Stimulated activated CD8-positive, alpha-beta memory T cell treated with anti-CD3 and anti-CD28 coated beads, Interleukin-2, amount 100 ng/mL, for 48 hours (primary cell): ENCODE measurements around the gene RGS3.
"Not testable (repeated sequence)": the region's sequence is repeated elsewhere in the genome, so short reads cannot be mapped to it uniquely, and the experiment has no call there.

Experiments
- DNase-seq, 2 donors: peaks; one replicate each; pipeline ENCODE4 v3.0.0-alpha.2; 2020; ENCODE audit warnings: low read depth in 2 of 2

The RGS3 gene

GRCh38 chr9:113488490-113488889 is 25.0 kb downstream of the RGS3 start:
- no peak for DNase-seq

GRCh38 chr9:113491147-113491546 is 27.6 kb downstream of the RGS3 start:
- DNase-seq, result not testable (repeated sequence)

- no peak for DNase-seq
These were observed 29.0 kb downstream of the RGS3 start for GRCh38 chr9:113492343-113493202.

GRCh38 chr9:113493203-113493520 is 29.6 kb downstream of the RGS3 start:
- DNase-seq, result no peak

GRCh38 chr9:113495526-113495925 is 32.0 kb downstream of the RGS3 start:
- DNase-seq, result no peak

- no peak for DNase-seq
These were observed 33.5 kb downstream of the RGS3 start for GRCh38 chr9:113497051-113497450.

GRCh38 chr9:113499153-113499875 is 35.8 kb downstream of the RGS3 start:
- no peak for DNase-seq

GRCh38 chr9:113499876-113500497 is 36.5 kb downstream of the RGS3 start:
- DNase-seq, result no peak

- DNase-seq, result no peak
These were observed 37.7 kb downstream of the RGS3 start for GRCh38 chr9:113501129-113501686.

DNA sequence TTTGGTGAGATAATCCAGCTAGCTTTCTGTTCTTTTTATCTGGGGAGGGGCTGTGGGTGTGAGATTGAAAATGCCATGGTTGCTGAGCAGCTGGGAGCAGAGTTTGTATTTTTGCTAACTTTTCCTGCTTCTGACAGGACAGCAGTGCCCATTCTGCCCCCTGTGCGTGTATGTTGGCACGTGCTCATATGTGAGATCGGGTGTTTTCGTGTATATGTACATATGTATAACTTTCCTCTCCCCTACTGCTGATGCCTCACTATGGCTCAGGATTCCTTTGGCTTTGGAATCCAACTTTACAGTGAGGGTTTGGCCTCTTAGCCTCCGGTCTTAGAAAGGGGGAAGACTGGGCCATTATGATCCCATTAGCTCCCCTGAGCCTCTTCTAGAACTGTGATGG is 38.3 kb downstream of the RGS3 start:
- DNase-seq, result no peak

DNA sequence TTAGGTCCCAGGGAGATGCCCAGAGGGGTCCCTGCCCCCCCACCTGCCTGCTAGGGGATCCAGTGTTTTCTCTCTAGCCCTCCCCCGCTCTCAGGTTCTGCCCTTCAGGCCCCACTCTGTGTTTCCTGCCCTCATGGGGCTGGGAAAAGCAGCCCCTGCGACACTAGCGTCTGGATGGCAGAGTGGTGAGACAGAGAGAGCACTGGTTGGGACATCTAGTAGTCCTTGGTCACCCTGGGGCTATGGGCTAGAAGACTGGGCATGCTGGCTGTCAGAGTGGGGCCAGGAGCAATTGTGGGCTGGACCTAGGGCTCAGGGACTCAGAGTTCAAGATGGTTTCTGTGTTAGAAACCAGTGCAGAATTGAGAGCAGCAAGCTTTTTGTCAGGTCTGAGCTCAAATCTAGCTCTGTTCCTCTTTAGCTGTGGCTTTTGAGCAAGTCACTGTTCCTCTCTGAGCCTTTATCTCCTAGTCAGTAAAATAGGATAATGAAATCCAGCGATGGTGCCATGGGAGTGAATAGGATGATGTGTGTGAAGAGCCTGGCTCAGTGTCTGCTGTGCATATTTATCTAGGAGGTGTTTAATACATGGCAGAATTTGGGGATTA is 39.0 kb downstream of the RGS3 start:
- no peak for DNase-seq

- DNase-seq, result no peak
These were observed 39.6 kb downstream of the RGS3 start for GRCh38 chr9:113503131-113503541.

DNA sequence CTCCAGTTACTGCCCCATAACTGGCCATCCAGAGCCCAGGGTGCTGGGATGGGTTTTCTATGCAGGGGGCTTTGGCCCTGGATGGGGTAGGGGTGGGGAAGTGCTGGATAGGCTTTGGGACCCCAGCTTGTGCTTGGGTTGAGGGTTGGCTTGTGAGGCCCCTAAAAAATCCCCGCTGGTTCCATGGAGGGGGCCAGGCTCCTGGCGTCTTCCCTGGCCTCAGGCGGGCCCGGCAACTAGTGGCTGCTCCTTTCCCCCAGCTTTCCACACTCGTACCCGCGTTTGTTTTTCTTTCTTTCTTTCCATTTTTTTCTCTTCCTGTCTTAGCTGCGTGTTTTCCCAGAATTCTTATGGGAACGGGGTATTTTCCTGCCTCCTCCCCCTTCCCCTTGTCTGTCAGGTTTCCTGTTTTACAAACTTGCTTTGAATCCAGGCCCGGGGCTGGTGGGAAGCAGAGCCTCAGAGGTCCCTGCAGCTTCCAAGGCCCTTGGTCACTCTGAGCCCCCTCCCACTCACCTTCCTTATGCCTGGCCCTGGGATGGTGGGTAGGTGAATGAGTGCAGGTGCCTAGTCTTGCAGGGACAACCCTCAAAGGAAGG is 40.2 kb downstream of the RGS3 start:
- no peak for DNase-seq

DNA sequence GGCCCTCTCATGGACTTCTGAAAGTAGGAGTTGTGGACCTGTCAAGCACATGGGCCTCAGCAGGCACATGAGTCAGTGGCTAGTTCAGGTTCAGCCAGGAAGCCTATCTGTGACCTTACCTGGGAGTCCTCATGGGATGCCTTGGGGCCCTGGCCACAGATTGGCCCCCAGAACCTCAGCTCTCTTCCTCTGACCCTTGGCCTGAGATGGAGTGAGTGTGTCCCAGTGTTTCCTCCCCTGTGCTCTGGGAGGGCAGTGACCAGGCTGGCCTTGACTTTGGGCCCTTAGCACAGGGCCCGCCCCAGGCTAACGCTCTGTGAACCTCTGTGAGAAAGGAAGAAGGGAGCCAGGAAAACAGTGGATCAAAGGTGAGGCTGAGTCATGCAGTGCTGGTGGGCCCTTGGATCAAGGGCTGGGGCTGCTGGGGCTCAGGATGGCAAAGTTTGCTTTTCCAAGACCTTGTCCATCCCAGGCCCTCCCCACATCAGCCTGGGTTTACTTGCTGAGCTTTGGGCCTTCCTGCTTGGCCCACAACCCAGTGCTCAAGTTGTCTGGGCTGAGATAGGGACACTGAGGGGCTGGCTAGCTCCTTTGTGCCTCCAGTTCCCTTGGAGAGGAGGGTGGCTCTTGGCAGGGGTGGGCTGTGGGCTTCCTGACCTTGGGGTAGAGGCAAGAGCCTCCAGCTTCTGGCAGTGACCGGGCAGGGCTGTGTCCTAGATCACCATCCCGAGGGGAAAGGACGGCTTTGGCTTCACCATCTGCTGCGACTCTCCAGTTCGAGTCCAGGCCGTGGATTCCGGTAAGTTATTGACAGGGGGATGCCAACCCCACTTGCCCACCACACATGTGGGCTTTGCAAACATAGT is 41.4 kb downstream of the RGS3 start:
- DNase-seq, result no peak

DNA sequence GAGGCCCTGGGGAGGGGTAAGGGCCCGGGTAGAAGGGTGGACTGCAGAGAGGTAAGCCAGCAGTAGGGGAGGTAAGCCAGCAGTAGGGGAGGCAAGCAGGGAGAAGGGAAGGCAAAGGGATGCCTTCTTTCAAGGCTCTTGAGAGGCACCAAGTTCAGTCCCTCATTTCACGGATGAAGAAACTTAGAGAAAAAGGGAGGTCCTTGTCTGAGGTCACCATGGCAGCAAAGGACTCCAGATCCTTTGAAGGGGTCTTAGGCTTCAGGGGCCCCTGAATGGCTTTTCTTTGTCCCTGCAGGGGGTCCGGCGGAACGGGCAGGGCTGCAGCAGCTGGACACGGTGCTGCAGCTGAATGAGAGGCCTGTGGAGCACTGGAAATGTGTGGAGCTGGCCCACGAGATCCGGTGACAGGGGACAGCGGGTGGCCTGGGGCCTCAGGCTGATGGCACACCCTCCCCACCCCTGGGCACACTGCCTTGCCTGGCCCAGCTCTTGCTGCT is 42.6 kb downstream of the RGS3 start:
- DNase-seq, result no peak

- DNase-seq, result no peak
These were observed 43.7 kb downstream of the RGS3 start for GRCh38 chr9:113507256-113507655.

GRCh38 chr9:113508111-113508749 is 44.7 kb downstream of the RGS3 start:
- DNase-seq, result no peak

DNA sequence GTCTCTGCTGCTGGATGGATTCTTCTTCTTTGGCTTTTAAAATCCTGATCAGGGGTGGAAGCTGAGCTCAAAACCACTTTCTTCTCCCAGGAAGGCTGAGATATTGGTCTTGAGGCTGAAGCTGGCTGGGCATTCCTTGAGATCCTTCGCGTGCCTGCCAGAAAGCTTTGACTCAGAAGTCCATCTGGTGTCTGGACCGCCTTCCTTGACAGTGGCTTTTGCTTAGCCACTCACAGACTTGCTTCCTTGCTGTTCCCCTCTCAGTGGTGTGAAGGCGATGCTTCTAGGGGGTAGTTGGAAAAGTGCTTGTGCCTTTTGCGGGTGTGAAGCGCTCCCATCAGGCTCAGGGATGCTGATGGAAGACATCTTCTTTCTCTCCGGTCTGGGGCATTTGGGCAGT is 45.9 kb downstream of the RGS3 start:
- no peak for DNase-seq

DNA sequence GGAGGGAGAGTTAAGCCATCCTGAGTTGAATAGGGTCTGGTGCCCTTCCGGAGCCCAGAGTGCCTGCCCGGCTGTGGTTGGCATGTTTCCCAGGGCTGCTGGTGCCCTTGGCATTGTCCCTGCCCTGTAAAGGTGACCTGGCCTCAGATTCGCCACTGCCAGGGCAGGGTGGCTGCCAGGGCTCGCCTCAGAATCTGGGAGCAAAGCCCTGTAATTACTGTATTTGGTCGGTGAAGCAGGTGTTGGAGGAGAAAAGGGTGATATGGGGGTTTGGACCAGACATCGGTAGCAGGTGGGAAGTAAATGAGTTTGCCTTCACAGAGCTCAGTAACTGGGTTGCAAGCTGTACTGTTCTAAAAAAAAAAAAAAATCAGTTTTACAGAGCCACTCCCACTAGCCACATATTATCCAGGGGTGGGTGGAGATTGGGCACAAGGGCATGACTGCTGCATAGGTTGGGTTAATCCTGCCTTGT is 47.6 kb downstream of the RGS3 start:
- DNase-seq, result no peak
